ENCODE measurements around the gene KDM2A. TPM values are rescaled to one million over a fixed set of nuclear protein-coding genes. Genes with fewer than 3 reads are reported as not detected.

KDM2A gene
- total RNA-seq, 4 donors from 2014 or later, result 48.2 to 94.9 (median 73.5) TPM

GRCh38 chr11:67240576-67241389 is 121.7 kb downstream of the KDM2A start:
- Histone ChIP-seq H3K27me3 (no peaks in the 10 kb centered on the region), H3K4me3 (peak overlapping the region; percentile 68 to 72), H3K9me3 (no peaks in the 10 kb centered on the region), H3K36me3 (no peaks in the 10 kb centered on the region), H3K4me1 (peaks cover 0 to 15% of the 10 kb centered on the region in 2 donors), H3K27ac (peak overlapping the region; percentile 84 to 91)
- intact Hi-C loops (cut with DNase I; ENCODE audit: low total_unique reads), result no loop called here
- peak; percentile 62 to 64 for DNase-seq
- TF ChIP-seq POLR2A (IDR thresholded peaks at IDR 0.05), result no peak
- TF ChIP-seq, protein P1, sequence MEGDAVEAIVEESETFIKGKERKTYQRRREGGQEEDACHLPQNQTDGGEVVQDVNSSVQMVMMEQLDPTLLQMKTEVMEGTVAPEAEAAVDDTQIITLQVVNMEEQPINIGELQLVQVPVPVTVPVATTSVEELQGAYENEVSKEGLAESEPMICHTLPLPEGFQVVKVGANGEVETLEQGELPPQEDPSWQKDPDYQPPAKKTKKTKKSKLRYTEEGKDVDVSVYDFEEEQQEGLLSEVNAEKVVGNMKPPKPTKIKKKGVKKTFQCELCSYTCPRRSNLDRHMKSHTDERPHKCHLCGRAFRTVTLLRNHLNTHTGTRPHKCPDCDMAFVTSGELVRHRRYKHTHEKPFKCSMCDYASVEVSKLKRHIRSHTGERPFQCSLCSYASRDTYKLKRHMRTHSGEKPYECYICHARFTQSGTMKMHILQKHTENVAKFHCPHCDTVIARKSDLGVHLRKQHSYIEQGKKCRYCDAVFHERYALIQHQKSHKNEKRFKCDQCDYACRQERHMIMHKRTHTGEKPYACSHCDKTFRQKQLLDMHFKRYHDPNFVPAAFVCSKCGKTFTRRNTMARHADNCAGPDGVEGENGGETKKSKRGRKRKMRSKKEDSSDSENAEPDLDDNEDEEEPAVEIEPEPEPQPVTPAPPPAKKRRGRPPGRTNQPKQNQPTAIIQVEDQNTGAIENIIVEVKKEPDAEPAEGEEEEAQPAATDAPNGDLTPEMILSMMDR (IDR thresholded peaks at IDR 0.05), result no peak

- TF ChIP-seq, protein P1 (IDR thresholded peaks at IDR 0.05), result no peak
- Histone ChIP-seq H3K27ac (no peak overlapping the region), H3K9me3 (no peaks in the 10 kb centered on the region), H3K27me3 (no peaks in the 10 kb centered on the region), H3K4me1 (peaks cover 0 to 15% of the 10 kb centered on the region in 2 donors), H3K36me3 (no peaks in the 10 kb centered on the region), H3K4me3 (no peak overlapping the region)
- intact Hi-C loops (cut with DNase I; ENCODE audit: low total_unique reads), result no loop called here
- no peak for DNase-seq
These were observed 123.5 kb downstream of the KDM2A start for GRCh38 chr11:67242548-67242947.

DNA sequence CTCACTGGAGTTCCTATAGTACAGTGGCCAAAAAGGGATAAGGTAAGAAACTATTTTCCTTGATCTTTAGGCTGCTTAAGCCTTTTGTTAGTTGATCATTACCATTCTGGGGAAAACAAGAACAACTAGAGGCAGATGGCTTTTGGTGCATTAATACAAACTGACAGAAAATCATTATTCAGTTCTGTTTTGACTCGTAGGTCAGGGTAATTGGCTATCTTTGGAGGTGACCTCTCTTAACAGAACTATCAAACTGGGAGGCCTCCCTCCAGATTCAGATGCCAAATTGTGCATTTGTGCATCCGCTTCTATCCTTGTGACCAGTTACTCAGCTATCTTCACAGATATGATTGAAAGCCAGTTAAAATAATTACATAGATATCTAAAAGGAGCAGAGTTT is 124.0 kb downstream of the KDM2A start:
- Histone ChIP-seq H3K4me1 (peaks cover 0 to 15% of the 10 kb centered on the region in 2 donors), H3K27ac (no peak overlapping the region), H3K36me3 (no peaks in the 10 kb centered on the region)

GRCh38 chr11:67245046-67245445 is 126.0 kb downstream of the KDM2A start:
- no peak overlapping the region for H3K27ac ChIP-seq
- H3K36me3 ChIP-seq, result no peaks in the 10 kb centered on the region

More for the DNA sequence above, 124.0 kb downstream of the KDM2A start:
- TF ChIP-seq, protein P1 (IDR thresholded peaks at IDR 0.05), result no peak
- TF ChIP-seq POLR2A (IDR thresholded peaks at IDR 0.05), result no peak
- intact Hi-C loops (cut with DNase I; ENCODE audit: low total_unique reads), result no loop called here
- Histone ChIP-seq H3K9me3 (no peaks in the 10 kb centered on the region), H3K27me3 (no peaks in the 10 kb centered on the region), H3K4me3 (no peak overlapping the region)
- DNase-seq, result no peak

More at GRCh38 chr11:67245046-67245445, 126.0 kb downstream of the KDM2A start:
- Histone ChIP-seq H3K4me3 (no peak overlapping the region), H3K27me3 (no peaks in the 10 kb centered on the region), H3K9me3 (no peaks in the 10 kb centered on the region), H3K4me1 (peaks cover 0 to 8% of the 10 kb centered on the region in 2 donors)
- intact Hi-C loops (cut with DNase I; ENCODE audit: low total_unique reads), result no loop called here
- TF ChIP-seq POLR2A (IDR thresholded peaks at IDR 0.05), result no peak
- TF ChIP-seq, protein P1 (IDR thresholded peaks at IDR 0.05), result no peak
- no peak for DNase-seq

Data from uterus (tissue), 4 donors.